ENCODE data around the gene MRC1.

MRC1 gene

GRCh38 chr10:17779784-17780183, 29.4 kb upstream of the MRC1 start:
- DNase-seq (ENCODE audit: low read depth): no peak
- no peak for TF ChIP-seq CTCF (conservative IDR thresholded peaks at IDR 0.05; ENCODE audit: low read depth, low read length)
- no peak overlapping the region for H3K4me3 ChIP-seq (ENCODE audit: low read length)

GRCh38 chr10:17780727-17781126, 28.4 kb upstream of the MRC1 start:
- no peak for TF ChIP-seq CTCF (conservative IDR thresholded peaks at IDR 0.05; ENCODE audit: low read depth, low read length)
- no peak overlapping the region for H3K4me3 ChIP-seq (ENCODE audit: low read length)
- no peak for DNase-seq (ENCODE audit: low read depth)

GRCh38 chr10:17781856-17782255, 27.3 kb upstream of the MRC1 start:
- no peak for DNase-seq (ENCODE audit: low read depth)
- TF ChIP-seq CTCF (conservative IDR thresholded peaks at IDR 0.05; ENCODE audit: low read depth, low read length): no peak
- no peak overlapping the region for H3K4me3 ChIP-seq (ENCODE audit: low read length)

- DNase-seq (ENCODE audit: low read depth): no peak
- no peak overlapping the region for H3K4me3 ChIP-seq (ENCODE audit: low read length)
- no peak for TF ChIP-seq CTCF (conservative IDR thresholded peaks at IDR 0.05; ENCODE audit: low read depth, low read length)
Observed at GRCh38 chr10:17782921-17783665, 26.1 kb upstream of the MRC1 start.

- H3K4me3 ChIP-seq (ENCODE audit: low read length): no peak overlapping the region
- no peak for TF ChIP-seq CTCF (conservative IDR thresholded peaks at IDR 0.05; ENCODE audit: low read depth, low read length)
- no peak for DNase-seq (ENCODE audit: low read depth)
Observed at GRCh38 chr10:17783751-17784150, 25.4 kb upstream of the MRC1 start.

- no peak for DNase-seq (ENCODE audit: low read depth)
- no peak overlapping the region for H3K4me3 ChIP-seq (ENCODE audit: low read length)
- TF ChIP-seq CTCF (conservative IDR thresholded peaks at IDR 0.05; ENCODE audit: low read depth, low read length): no peak
Observed at GRCh38 chr10:17784688-17785087, 24.5 kb upstream of the MRC1 start.

- DNase-seq (ENCODE audit: low read depth): no peak
- H3K4me3 ChIP-seq (ENCODE audit: low read length): no peak overlapping the region
- no peak for TF ChIP-seq CTCF (conservative IDR thresholded peaks at IDR 0.05; ENCODE audit: low read depth, low read length)
Observed at GRCh38 chr10:17785276-17785930, 23.7 kb upstream of the MRC1 start.
